Measurements from ENCODE around the gene MCFD2. TPM values are rescaled to one million over a fixed set of nuclear protein-coding genes. Genes with fewer than 3 reads are reported as not detected.

MCFD2 gene
- total RNA-seq, 4 donors from 2014 or later = 44.8 to 141 (median 107) TPM

DNA sequence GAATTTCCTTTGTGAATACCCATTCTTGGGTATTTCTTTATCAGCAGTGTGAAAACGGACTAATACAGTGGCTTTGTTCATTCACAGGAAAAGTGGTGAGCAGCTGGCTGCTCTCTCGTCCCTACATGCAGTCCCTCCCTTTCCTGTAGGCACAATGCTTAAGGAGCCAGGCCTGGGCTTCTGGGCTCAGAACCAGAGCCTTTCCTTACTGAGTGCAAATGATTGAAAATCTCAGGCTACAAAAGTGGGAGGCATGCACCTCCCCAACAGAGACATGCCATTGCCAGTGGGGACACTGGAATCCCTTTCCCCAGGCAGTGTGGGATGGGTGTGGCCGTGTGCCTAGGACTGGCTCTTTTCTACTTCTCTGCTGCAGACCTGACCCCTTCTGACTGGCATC lies 61.3 kb downstream of the MCFD2 start:
- H3K4me3 ChIP-seq = no peak overlapping the region
- H3K9me3 ChIP-seq = no peaks in the 10 kb centered on the region
- intact Hi-C loops (cut with DNase I; ENCODE audit: low total_unique reads) = loop anchor here (5.0 kb wide), 1 partner anchor 42 kb away; no protein-coding TSS in a partner anchor
- no peaks in the 10 kb centered on the region for H3K27me3 ChIP-seq
- no peak for DNase-seq
- peak overlapping the region; percentile 90 to 93 for H3K27ac ChIP-seq
- peaks cover 33 to 38% of the 10 kb centered on the region in 2 donors for H3K4me1 ChIP-seq
- TF ChIP-seq, protein P1, sequence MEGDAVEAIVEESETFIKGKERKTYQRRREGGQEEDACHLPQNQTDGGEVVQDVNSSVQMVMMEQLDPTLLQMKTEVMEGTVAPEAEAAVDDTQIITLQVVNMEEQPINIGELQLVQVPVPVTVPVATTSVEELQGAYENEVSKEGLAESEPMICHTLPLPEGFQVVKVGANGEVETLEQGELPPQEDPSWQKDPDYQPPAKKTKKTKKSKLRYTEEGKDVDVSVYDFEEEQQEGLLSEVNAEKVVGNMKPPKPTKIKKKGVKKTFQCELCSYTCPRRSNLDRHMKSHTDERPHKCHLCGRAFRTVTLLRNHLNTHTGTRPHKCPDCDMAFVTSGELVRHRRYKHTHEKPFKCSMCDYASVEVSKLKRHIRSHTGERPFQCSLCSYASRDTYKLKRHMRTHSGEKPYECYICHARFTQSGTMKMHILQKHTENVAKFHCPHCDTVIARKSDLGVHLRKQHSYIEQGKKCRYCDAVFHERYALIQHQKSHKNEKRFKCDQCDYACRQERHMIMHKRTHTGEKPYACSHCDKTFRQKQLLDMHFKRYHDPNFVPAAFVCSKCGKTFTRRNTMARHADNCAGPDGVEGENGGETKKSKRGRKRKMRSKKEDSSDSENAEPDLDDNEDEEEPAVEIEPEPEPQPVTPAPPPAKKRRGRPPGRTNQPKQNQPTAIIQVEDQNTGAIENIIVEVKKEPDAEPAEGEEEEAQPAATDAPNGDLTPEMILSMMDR (IDR thresholded peaks at IDR 0.05) = no peak
- TF ChIP-seq POLR2A (IDR thresholded peaks at IDR 0.05) = no peak
- H3K36me3 ChIP-seq = no peaks in the 10 kb centered on the region

DNA sequence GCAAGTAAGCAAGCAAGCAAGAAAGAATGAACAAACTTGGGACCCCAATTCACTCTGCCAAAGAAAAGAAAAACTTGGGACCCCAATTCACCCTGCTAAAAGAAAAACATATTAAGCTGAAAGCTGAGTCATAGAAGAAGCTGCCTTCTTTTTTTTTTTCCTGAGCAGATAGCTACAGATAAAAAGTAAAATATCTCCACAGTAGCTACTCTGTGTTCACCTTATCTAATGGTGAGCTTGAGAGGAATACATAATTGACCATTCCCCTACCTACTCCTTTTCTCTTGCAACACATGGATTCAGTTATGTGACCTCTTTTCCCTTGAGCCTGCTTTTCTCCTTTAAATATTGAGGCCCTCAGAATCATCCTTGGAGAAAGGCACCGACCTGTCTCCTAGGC lies 63.0 kb downstream of the MCFD2 start:
- no peak for DNase-seq
- Histone ChIP-seq H3K4me3 (no peak overlapping the region), H3K36me3 (no peaks in the 10 kb centered on the region), H3K27me3 (no peaks in the 10 kb centered on the region), H3K4me1 (peaks cover 32 to 38% of the 10 kb centered on the region in 2 donors), H3K27ac (peak overlapping the region; percentile 90 to 93), H3K9me3 (no peaks in the 10 kb centered on the region)
- TF ChIP-seq POLR2A (IDR thresholded peaks at IDR 0.05) = no peak
- TF ChIP-seq, protein P1 (IDR thresholded peaks at IDR 0.05) = no peak
- intact Hi-C loops (cut with DNase I; ENCODE audit: low total_unique reads) = loop anchor here (5.0 kb wide), 1 partner anchor 40 kb away; no protein-coding TSS in a partner anchor

DNA sequence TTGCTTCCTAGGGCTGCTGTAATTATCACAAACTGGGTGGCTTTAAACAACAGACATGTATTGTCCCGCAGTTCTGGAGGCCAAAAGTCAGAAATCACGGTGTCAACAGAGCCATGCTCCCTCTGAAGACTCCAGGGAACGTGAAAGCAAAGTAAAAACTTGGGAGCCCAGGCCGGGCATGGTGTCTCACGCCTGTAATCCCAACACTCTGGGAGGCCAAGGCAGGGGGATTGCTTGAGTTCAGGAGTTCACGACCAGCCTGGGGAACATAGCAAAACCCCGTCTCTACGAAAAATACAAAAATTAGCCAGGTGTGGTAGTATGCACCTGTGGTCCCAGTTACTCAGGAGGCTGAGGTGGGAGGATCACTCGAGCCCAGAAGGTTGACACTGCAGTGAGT lies 63.5 kb downstream of the MCFD2 start:
- no peak for TF ChIP-seq POLR2A (IDR thresholded peaks at IDR 0.05)
- TF ChIP-seq, protein P1 (IDR thresholded peaks at IDR 0.05) = no peak
- Histone ChIP-seq H3K27me3 (no peaks in the 10 kb centered on the region), H3K4me3 (no peak overlapping the region), H3K4me1 (peaks cover 32 to 42% of the 10 kb centered on the region in 2 donors), H3K36me3 (no peaks in the 10 kb centered on the region), H3K27ac (peak overlapping the region; percentile 90 to 93), H3K9me3 (no peaks in the 10 kb centered on the region)
- DNase-seq = no peak
- intact Hi-C loops (cut with DNase I; ENCODE audit: low total_unique reads) = loop anchor here (5.0 kb wide), 1 partner anchor 40 kb away; no protein-coding TSS in a partner anchor

Small RNA genes within 50 kb of the gene (small RNA-seq; reads per million reads assigned to genes)
- gene AC093732.2 = not detected

Other genes with a start within 250 kb of the MCFD2 start
- gene SOCS5, start 216.5 kb downstream of the MCFD2 start, total RNA-seq = 100 to 1,000 TPM in 1 of 4 donors, 10 to 100 TPM in 3; 17.2 to 101 (median 52.6) TPM
- gene TTC7A, start 25.4 kb upstream of the MCFD2 start, total RNA-seq = 10 to 100 TPM in 3 of 4 donors, 1 to 10 TPM in 1; 3.8 to 80.9 (median 25.3) TPM
- 1 to 10 TPM in 1 of 4 donors, not detected in 3; 1.0 TPM for gene STPG4, start 239.5 kb upstream of the MCFD2 start, total RNA-seq